HG03457 (cell line): ENCODE results near the gene NAP1L1.

Experiments used
- ATAC-seq: cut with Tn5 transposase; IDR thresholded peaks from one replicate; pipeline ENCODE4 v1.9.1; 2021; ENCODE audit warnings: moderate number of reproducible peaks; ENCODE audit not compliant: unreplicated experiment

Gene NAP1L1

GRCh38 chr12:76083904-76084862 is at the start of gene NAP1L1:
TSS of gene NAP1L1 (minus strand) at chr12:76084685. CDS start at chr12:76074219, 10,466 bp downstream.
- peak; percentile 95 for ATAC-seq

GRCh38 chr12:76127588-76127987 is 43.1 kb upstream of the NAP1L1 start:
- no peak for ATAC-seq

GRCh38 chr12:76124456-76124855 is 40.0 kb upstream of the NAP1L1 start:
- ATAC-seq: no peak

DNA sequence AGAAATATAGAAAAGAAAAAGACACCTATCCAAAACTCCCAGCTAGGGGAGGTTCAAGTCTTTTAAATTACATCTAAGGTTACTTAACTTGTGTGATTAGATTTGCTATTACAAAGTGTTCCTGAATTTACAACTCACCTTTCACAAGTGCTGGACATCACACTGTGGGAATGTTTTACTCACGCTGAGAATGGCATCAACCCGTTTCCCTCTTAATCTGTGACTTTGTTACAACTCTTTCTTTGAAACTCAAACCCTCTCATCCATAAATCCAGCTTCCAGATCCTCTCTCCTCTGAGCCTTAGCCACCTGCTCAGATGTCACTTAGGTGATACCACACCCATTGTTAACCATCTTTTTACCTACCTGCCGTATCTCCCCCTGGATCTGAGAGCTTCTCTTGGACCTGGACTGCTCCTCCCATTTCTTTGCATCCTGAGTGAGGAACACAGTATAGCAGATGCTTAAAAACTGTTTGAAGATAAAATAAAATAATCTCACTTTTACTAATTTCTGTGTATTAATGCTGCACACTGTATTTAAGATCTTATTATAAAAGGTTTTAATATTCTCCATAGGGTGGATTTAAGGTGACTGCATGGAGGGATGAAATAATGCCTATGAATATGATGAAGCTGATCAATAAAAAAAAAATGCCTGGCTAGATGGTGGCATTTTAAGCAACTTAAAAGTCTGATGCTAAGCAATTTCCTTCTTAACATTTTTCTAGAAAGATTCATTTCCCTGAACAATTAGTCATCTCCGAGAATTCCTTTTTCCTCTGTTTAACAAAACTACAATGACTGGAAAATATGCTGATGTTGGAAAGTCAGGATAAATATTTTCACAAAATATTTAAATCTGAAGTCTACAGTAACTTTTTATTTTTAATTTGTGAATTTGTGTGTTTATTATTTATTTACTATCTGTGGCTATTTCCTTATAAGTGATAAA is 39.1 kb upstream of the NAP1L1 start:
- ATAC-seq: no peak

- ATAC-seq: no peak
Measured at GRCh38 chr12:76119887-76120286, 35.4 kb upstream of the NAP1L1 start.

DNA sequence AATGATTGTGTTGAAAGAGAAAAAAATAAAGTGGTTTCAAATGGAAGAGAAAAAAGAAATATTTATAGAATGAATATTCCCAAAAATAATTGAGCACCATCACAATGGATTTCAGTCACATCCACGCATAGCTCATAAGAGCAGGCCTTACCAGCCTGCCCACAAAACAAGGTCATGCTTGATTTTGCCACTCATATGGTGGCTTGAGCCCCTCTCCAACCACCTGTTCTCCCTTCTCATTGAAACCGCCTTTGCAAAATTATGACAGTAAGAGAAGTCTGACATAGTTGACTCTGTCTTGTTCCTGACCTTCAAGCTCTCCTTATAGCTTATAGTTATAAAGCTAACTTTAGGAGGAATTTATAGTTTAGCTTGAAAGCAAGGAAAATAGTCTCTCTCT is 33.3 kb upstream of the NAP1L1 start:
- ATAC-seq: no peak

DNA sequence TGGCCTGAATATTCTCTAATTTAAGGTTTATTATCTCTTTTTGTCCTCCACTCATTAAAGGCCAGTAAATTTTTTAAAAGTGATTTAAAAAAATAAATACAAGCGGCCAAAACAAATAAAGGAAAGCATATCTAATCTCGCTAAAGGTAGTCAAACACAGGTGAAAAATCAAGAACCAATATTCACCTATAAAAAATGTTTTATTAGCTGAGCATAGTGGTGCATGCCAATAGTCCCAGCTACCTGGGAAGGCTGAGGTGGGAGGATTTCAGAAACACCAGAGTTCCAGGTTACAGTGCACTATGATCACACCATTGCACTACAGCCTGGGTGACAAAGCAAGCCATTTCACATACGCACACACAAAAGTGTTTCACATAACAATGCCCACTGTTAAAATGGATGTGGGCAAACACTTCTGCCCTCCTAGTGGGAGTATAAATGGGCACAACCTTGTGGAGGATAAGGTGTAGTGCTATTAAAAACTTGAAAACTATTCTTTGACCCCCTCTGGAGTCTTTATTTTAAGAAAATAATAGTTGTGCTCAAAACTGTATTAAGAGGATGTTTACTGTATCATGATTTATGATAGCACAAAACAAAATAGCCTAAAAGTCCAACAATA is 32.7 kb upstream of the NAP1L1 start:
- ATAC-seq: no peak

- ATAC-seq: no peak
Measured at GRCh38 chr12:76113800-76114757, 29.6 kb upstream of the NAP1L1 start.

GRCh38 chr12:76111209-76111749 is 26.8 kb upstream of the NAP1L1 start:
- no peak for ATAC-seq

DNA sequence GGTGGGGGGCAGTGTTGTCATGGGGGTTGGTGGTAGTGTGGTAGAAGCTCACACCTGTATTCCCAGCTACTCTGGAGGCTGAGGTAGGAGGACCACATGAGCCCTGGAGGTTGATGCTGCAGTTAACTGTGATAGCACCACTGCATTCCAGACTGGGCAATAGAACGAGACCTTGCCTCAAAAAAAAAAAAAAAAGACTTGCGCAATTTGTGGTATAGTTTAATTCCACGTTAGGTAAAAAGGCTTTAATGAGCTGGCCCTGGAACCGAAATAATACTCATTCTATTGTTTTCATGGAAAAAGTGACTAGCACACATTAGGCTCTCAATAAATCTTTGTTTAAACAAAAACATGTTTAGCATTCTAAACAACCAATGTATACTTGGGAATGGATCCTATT is 25.4 kb upstream of the NAP1L1 start:
- no peak for ATAC-seq

GRCh38 chr12:76108356-76108755 is 23.9 kb upstream of the NAP1L1 start:
- no peak for ATAC-seq

DNA sequence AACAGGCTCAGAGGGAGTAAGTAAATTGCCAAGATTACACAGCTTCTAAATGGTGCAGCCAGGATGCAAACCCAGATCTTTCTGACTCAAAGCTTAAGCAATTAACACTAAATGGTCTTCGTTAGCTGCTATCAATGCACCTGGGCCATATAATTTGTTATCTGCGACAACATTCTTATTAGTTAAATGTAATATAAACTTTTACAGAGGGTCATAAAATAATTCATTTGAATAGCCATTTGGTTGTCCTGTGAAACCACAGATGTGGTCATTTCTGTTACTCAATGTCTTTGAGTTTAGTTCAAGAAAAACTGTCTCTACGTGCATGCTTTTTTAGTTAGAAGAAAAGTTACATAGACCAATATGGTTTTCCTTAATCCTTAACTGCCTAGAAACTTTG is 22.1 kb upstream of the NAP1L1 start:
- ATAC-seq: no peak

DNA sequence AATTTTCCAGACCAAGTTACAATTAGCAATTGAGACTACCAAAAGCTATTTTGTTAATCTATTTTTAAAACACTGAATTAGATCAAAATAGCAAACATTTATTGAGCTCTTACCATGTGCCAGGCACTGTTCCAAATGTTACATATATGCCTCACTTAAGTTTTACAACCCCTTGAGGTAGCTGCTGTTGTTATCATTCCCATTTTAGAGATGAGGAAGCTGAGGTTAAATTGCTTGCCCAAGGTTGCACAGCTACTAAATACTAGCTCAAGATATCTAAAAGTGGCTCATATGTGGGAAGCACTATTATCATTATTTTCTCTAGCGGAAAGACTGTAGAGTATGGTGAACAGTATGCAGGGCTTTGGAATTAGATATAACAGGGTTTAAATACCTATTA is 19.5 kb upstream of the NAP1L1 start:
- ATAC-seq: no peak

- no peak for ATAC-seq
Measured at GRCh38 chr12:76101739-76102385, 17.4 kb upstream of the NAP1L1 start.

GRCh38 chr12:76096079-76096646 is 11.7 kb upstream of the NAP1L1 start:
- ATAC-seq: no peak

DNA sequence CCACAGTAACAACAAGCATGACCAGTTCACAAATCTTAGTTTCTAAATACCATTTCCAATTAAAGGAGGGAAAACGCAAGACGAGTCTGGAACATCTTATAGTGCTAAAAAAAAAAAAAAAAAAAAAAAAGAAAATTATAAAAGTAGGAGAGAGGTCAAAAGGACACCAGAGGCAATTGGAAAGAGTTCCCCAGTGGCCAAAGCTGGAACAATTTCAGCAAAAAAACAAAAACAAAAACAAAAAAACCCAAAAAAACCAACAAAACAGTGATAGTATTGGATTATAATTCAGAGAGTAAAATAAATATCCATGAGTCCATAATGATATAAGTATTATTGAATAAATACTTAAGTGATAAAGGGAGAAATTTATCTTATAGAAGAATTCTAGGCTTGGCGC is 10.3 kb upstream of the NAP1L1 start:
- no peak for ATAC-seq

- ATAC-seq: no peak
Measured at GRCh38 chr12:76091246-76091754, 6.8 kb upstream of the NAP1L1 start.

DNA sequence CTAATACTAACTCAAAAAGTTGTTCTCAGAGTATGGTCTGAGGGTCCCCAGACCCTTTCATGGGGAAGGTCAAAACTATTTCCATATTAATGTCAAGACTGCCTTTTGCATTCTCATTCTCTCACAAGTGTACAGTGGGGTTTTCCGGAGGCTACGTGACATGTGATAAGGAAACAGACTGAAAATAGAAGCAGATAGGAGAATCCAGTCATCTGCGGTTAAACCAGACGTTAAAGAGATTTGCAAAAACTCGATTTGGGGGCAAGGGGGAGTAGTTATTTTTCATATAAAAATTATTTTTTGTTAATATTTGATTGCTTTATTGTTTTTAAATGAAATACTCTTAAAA is 1.0 kb upstream of the NAP1L1 start:
- no peak for ATAC-seq
